NT2/D1 (cell line): ENCODE measurements around the gene NCAPD3.
A peak's percentile ranks its signal among the peaks of the same experiment; 100 is the strongest.
"Not testable (repeated sequence)": the region's sequence is repeated elsewhere in the genome, so short reads cannot be mapped to it uniquely, and the experiment has no call there.

Experiments used
- DNase-seq: peaks from one replicate; pipeline ENCODE4 v3.0.0-alpha.2; 2011; ENCODE audit warnings: low read depth, low spot score
- H3K27me3 ChIP-seq: 2 replicates; pipeline ENCODE4 v1.6.0; 2011; ENCODE audit warnings: mild to moderate bottlenecking; ENCODE audit not compliant: insufficient read length, insufficient read depth
- H3K36me3 ChIP-seq: 2 replicates; pipeline ENCODE4 v1.6.1; 2011; ENCODE audit warnings: mild to moderate bottlenecking, low read length, mixed read lengths; ENCODE audit not compliant: insufficient read depth, insufficient read length
- H3K4me1 ChIP-seq: 2 replicates; pipeline ENCODE4 v1.5.1; 2011; ENCODE audit not compliant: insufficient read depth, insufficient read length
- H3K4me3 ChIP-seq: 2 replicates; pipeline ENCODE4 v1.5.1; 2011; ENCODE audit warnings: low read depth; ENCODE audit not compliant: insufficient read length
- H3K9ac ChIP-seq: 2 replicates; pipeline ENCODE4 v1.6.0; 2011; ENCODE audit warnings: low read depth; ENCODE audit not compliant: insufficient read length
- H3K9me3 ChIP-seq: 2 replicates; pipeline ENCODE4 v1.5.1; 2011; ENCODE audit warnings: mild to moderate bottlenecking, low read length; ENCODE audit not compliant: insufficient read depth
- SUZ12 ChIP-seq: IDR thresholded peaks from 2 replicates; pipeline ENCODE4 v1.6.1; 2011; ENCODE audit not compliant: insufficient read length, insufficient read depth; ENCODE audit errors: extremely low read depth
- YY1 ChIP-seq: IDR thresholded peaks from 2 replicates; pipeline ENCODE4 v1.6.1; 2011; ENCODE audit not compliant: insufficient read length, insufficient read depth
- ZNF274 ChIP-seq: IDR thresholded peaks from 2 replicates; pipeline ENCODE4 v1.6.1; 2011; ENCODE audit warnings: mild to moderate bottlenecking, low read depth, low read length

The NCAPD3 gene

GRCh38 chr11:134257101-134257500, 33.3 kb upstream of the NCAPD3 start:
- no peaks in the 10 kb centered on the region for H3K4me1 ChIP-seq
- no peak for DNase-seq
- H3K9ac ChIP-seq: no peak overlapping the region
- no peaks in the 10 kb centered on the region for H3K27me3 ChIP-seq
- TF ChIP-seq SUZ12 (no peak), ZNF274 (no peak), YY1 (no peak)
- no peak overlapping the region for H3K4me3 ChIP-seq
- no peaks in the 10 kb centered on the region for H3K9me3 ChIP-seq
- H3K36me3 ChIP-seq: peaks cover 48% of the 10 kb centered on the region

- H3K9me3 ChIP-seq, H3K9ac ChIP-seq, H3K27me3 ChIP-seq, H3K4me3 ChIP-seq, DNase-seq, H3K4me1 ChIP-seq: not testable (repeated sequence)
- peaks cover 38% of the 10 kb centered on the region for H3K36me3 ChIP-seq
Measured at GRCh38 chr11:134255184-134255561, 31.4 kb upstream of the NCAPD3 start.

DNA sequence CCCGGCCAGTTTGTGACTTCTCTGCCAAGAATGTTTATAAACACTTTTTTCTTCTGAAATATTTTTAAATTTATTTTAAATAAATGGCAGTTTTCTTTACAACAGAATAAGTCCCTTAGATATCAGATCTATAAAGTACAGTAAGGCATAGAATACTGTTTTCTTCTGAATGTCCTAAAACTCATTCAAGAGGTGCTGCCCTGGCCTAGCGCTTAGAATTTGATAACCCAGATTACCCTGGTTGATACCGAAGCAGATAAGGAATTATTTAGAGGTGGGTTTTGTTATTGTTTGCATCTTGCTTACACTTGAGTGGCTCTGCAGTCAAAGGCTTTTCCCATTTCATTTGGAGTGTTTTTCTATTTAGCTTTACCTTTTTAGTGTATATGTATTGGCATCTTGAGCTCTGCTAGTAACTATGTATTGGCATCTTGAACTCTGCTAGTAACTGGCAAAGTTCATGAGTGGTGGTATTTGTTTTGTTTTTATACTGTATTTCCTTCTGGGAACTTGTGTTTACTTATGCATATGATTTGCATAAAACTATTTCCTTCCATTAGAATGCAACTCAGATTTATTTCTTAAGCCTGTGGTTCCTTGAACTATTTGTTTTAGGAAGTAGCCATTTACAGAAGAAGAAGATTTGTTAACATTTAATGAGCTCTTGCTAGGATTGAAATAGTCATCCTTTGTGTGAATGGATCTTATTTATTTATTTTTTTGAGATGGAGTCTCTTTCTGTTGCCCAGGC, 30.8 kb upstream of the NCAPD3 start:
- Histone ChIP-seq H3K27me3 (no peaks in the 10 kb centered on the region), H3K9me3 (no peaks in the 10 kb centered on the region), H3K4me3 (peak overlapping the region; percentile 90), H3K36me3 (peaks cover 38% of the 10 kb centered on the region), H3K4me1 (no peaks in the 10 kb centered on the region), H3K9ac (no peak overlapping the region)
- no peak for DNase-seq
- no peak for TF ChIP-seq ZNF274
- no peak for TF ChIP-seq YY1
- no peak for TF ChIP-seq SUZ12

GRCh38 chr11:134253188-134253993, 29.6 kb upstream of the NCAPD3 start, which contains the start of the genes ACAD8 and THYN1:
Gene ACAD8, plus strand, starts transcription at chr11:134253568. Its CDS starts 33 bp downstream, at chr11:134253601.
Gene THYN1, minus strand, starts transcription at chr11:134253352. Its CDS starts 470 bp downstream, at chr11:134252882.
- DNase-seq: peak; percentile 97

DNA sequence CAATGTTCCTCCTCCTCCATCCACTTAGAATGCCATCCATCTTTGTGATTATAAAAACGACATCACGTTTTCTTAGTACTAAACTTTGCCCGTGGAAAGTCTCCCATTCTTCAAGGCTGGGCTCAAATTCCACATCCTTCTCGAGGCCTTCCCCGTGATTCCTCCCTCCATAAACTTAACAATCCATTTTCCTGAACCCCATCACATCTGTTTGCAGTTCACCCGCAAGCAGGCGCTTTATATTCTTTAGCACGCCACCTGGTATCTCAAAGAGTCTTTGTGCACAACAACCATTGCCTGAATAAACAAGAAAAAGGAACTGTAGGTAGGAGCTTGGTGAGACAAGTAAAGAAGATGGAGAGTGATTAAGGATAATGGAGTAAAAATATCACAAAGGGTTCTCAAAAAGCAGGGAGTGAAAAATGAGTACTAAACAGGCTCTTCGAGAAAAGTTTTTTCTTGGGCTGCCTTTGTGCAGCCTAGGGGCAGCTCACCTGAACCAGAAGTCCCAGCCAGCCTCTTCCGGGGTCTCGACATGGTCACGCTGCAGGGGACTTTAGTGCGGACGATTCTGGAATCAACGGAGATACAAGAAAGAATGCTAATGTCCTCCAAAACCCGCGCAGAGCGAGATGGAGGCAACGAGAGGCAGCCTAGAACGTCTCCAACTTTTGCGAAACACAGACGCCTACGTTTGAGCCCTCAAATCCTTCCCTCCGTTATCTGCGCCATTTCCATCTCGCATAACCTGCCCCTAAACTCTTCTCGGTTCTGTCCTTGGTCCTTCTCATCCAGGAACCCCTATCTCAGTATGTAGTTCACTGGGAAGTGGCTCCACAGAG, 28.8 kb upstream of the NCAPD3 start:
- DNase-seq: no peak
- no peaks in the 10 kb centered on the region for H3K9me3 ChIP-seq
- H3K9ac ChIP-seq: peak overlapping the region; percentile 90
- peak overlapping the region; percentile 90 for H3K4me3 ChIP-seq
- TF ChIP-seq YY1 (no peak), ZNF274 (no peak), SUZ12 (no peak)
- H3K36me3 ChIP-seq: peaks cover 42% of the 10 kb centered on the region
- no peaks in the 10 kb centered on the region for H3K4me1 ChIP-seq
- no peaks in the 10 kb centered on the region for H3K27me3 ChIP-seq

More at GRCh38 chr11:134253188-134253993, 29.6 kb upstream of the NCAPD3 start, which contains the start of the genes ACAD8 and THYN1:
- Histone ChIP-seq H3K27me3 (no peaks in the 10 kb centered on the region), H3K4me1 (no peaks in the 10 kb centered on the region), H3K4me3 (peak within 1 kb of the TSS; percentile 90), H3K9me3 (no peaks in the 10 kb centered on the region), H3K36me3 (peaks cover 39% of the 10 kb centered on the region), H3K9ac (peak within 1 kb of the TSS; percentile 90)
- no peak for TF ChIP-seq SUZ12

GRCh38 chr11:134250675-134251074, 26.9 kb upstream of the NCAPD3 start:
- H3K4me1 ChIP-seq: no peaks in the 10 kb centered on the region
- H3K27me3 ChIP-seq: no peaks in the 10 kb centered on the region
- peaks cover 48% of the 10 kb centered on the region for H3K36me3 ChIP-seq
- TF ChIP-seq ZNF274: no peak
- no peak for TF ChIP-seq SUZ12
- no peak for TF ChIP-seq YY1
- H3K9me3 ChIP-seq: no peaks in the 10 kb centered on the region
- no peak overlapping the region for H3K4me3 ChIP-seq
- no peak overlapping the region for H3K9ac ChIP-seq
- no peak for DNase-seq

DNA sequence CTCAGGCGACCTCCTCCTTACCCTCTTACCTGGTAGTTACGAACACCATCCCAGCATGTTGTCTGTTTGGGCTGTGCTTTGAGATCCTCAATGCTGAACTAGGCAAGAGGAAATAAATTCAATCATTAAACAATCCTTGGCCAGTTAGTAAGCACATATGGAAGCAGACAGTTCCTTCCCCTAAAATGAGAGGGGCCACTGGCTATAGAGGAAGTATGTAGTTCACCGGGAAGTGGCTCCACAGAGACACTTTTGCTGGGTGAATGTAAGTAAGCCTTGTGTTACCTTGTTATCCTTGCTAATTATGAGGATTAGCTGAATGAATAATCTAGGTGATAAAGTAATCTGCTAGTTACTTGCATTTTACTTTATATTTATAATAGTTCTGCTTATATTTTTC, 26.5 kb upstream of the NCAPD3 start:
- Histone ChIP-seq H3K9me3 (no peaks in the 10 kb centered on the region), H3K4me1 (no peaks in the 10 kb centered on the region), H3K27me3 (no peaks in the 10 kb centered on the region), H3K9ac (no peak overlapping the region), H3K4me3 (no peak overlapping the region), H3K36me3 (peaks cover 52% of the 10 kb centered on the region)
- no peak for TF ChIP-seq SUZ12
- no peak for TF ChIP-seq ZNF274
- TF ChIP-seq YY1: no peak
- no peak for DNase-seq
